ENCODE measurements around the gene NPEPPS.

DNA sequence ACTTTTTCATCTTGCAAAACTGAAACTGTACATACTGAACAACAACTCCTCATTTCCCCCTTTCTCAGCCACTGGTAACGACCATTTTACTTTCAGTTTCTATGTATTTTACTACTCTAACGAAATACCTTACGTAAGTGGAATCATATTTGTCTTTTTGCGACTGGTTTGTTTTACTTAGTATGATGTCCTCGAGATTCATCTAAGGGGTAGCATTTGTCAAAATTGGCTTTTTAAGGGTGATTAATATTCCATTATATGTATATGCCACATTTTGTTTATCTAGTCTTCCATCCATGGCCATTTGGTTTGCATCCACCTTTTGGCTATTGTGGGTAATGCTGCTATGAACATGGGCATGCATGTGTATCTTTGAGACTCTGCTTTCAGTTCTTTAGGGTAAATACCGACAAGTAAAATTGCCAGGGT is 129.2 kb downstream of the NPEPPS start:
- TF ChIP-seq, protein P1, sequence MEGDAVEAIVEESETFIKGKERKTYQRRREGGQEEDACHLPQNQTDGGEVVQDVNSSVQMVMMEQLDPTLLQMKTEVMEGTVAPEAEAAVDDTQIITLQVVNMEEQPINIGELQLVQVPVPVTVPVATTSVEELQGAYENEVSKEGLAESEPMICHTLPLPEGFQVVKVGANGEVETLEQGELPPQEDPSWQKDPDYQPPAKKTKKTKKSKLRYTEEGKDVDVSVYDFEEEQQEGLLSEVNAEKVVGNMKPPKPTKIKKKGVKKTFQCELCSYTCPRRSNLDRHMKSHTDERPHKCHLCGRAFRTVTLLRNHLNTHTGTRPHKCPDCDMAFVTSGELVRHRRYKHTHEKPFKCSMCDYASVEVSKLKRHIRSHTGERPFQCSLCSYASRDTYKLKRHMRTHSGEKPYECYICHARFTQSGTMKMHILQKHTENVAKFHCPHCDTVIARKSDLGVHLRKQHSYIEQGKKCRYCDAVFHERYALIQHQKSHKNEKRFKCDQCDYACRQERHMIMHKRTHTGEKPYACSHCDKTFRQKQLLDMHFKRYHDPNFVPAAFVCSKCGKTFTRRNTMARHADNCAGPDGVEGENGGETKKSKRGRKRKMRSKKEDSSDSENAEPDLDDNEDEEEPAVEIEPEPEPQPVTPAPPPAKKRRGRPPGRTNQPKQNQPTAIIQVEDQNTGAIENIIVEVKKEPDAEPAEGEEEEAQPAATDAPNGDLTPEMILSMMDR (IDR thresholded peaks at IDR 0.05) = no peak
- TF ChIP-seq POLR2AphosphoS5 (IDR thresholded peaks at IDR 0.05; ENCODE audit: low read depth, low read length) = no peak
- TF ChIP-seq, protein P2, sequence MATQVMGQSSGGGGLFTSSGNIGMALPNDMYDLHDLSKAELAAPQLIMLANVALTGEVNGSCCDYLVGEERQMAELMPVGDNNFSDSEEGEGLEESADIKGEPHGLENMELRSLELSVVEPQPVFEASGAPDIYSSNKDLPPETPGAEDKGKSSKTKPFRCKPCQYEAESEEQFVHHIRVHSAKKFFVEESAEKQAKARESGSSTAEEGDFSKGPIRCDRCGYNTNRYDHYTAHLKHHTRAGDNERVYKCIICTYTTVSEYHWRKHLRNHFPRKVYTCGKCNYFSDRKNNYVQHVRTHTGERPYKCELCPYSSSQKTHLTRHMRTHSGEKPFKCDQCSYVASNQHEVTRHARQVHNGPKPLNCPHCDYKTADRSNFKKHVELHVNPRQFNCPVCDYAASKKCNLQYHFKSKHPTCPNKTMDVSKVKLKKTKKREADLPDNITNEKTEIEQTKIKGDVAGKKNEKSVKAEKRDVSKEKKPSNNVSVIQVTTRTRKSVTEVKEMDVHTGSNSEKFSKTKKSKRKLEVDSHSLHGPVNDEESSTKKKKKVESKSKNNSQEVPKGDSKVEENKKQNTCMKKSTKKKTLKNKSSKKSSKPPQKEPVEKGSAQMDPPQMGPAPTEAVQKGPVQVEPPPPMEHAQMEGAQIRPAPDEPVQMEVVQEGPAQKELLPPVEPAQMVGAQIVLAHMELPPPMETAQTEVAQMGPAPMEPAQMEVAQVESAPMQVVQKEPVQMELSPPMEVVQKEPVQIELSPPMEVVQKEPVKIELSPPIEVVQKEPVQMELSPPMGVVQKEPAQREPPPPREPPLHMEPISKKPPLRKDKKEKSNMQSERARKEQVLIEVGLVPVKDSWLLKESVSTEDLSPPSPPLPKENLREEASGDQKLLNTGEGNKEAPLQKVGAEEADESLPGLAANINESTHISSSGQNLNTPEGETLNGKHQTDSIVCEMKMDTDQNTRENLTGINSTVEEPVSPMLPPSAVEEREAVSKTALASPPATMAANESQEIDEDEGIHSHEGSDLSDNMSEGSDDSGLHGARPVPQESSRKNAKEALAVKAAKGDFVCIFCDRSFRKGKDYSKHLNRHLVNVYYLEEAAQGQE (IDR thresholded peaks at IDR 0.05; ENCODE audit: insufficient read depth in 1 of 2, low read depth in 2 of 2, low read length in 1 of 2) = no peak
- TF ChIP-seq TCF7L2 (IDR thresholded peaks at IDR 0.05; ENCODE audit: low read depth, low read length) = no peak
- TF ChIP-seq SIN3A (IDR thresholded peaks at IDR 0.05; ENCODE audit: borderline replicate concordance, insufficient read depth, low read depth, low read length) = no peak

Measured in Panc1 (cell line).